Left colon (tissue), 2 donors: ENCODE measurements around the gene MAP4K2. TPM values are rescaled to one million over a fixed set of nuclear protein-coding genes. Genes with fewer than 3 reads are reported as not detected.

Experiments used
- ATAC-seq: fragments of 200-7000 bp; cut with Tn5 transposase; one replicate; pipeline ENCODE4 v1.9.1; 2020; ENCODE audit warnings: mild to moderate bottlenecking, moderate library complexity
- DNase-seq, 2 donors: peaks; one replicate each; pipeline ENCODE4 v3.0.0-alpha.2; 2020
- intact Hi-C, 2 donors: fragments of 100-400 bp; cut with DNase I in 1 of 2; cut with micrococcal nuclease in 1 of 2; formaldehyde crosslinking; loops; one replicate each; pipeline versions ENCODE4 v1.11.2 to v1.14.0; 2022; cut with DNase I, micrococcal nuclease
- total RNA-seq, 2 donors: library from RNA; stranded (reverse); fragmentation: NEBNext Ultra II Directional; extraction: Animal tissue kit (Norgen Biotek cat#: 25700); gene quantifications; one replicate each; pipeline ENCODE4 v1.2.1, GENCODE V29; 2021
- donor health status: DM: no; HTN: no; CAD: no.
- donor health status: DM: yes; HTN: yes; CAD: no.

MAP4K2 gene
- total RNA-seq, 2 donors from 2014 or later, result 7.3 to 13.9 TPM

DNA sequence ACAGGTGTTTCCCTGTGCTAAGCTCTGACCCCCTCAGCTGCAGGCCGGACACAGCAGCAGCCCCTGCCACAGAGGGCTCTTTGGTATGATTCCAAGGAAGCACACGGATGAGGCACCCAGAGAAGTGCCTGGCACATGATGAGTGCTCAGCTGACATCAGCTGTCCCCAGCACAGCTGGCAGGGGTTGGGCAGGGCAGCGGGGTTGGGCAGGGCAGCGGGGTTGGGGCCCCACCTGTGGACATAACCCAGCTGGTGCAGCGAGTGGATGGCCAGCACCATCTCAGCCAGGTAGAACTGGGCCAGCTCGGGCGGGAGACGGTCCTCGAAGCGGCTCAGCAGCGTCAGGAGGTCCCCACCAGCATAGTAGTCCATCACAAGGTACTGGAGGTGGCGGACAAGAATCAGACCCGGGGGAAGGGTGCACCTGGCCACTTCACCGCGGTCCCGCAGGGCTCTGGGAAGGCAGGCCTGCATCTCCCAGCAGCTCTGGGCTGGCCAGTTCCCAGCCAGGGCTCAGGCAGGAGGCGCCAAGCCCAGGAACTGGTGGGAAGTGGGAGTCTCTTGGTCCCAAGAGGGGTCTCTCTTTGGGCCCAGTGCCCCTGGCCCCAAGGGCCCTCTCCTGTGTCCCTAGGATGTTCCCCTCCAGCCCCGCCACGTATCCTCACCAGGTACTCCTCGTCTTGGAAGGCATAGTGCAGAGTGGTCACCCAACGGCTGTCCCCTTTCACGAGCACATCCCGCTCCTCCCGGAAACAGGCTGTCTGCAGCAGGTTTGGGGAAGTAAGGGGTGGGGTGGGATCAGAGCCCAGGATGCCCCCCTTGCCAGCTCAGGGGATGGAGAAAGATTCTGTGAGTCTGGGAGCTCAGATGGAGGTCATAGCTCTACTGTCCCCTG, 37.1 kb upstream of the MAP4K2 start:
- intact Hi-C loops, result no loop called here
- no peak for ATAC-seq
- DNase-seq, result no peak

DNA sequence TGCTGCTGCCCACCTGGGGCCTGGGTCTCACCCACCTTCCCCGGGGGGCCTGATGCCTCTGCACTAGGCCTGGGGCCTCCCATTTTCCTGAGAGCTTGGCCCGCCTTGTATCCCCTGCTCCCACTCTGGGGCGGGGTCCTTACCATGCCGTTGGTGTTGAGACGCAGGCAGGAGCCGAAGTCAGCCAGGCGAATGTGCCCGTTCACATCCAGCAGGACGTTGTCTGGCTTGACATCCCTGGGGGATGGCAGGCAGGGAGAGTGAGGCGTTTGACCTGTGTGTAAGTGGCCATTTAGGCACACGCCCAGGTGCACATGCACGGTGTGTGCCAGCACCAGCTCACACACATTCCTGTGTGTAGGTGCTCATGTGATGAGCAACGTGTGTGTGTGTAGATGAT, 36.3 kb upstream of the MAP4K2 start:
- intact Hi-C loops, result no loop called here
- DNase-seq (no peak), ATAC-seq (no peak)

DNA sequence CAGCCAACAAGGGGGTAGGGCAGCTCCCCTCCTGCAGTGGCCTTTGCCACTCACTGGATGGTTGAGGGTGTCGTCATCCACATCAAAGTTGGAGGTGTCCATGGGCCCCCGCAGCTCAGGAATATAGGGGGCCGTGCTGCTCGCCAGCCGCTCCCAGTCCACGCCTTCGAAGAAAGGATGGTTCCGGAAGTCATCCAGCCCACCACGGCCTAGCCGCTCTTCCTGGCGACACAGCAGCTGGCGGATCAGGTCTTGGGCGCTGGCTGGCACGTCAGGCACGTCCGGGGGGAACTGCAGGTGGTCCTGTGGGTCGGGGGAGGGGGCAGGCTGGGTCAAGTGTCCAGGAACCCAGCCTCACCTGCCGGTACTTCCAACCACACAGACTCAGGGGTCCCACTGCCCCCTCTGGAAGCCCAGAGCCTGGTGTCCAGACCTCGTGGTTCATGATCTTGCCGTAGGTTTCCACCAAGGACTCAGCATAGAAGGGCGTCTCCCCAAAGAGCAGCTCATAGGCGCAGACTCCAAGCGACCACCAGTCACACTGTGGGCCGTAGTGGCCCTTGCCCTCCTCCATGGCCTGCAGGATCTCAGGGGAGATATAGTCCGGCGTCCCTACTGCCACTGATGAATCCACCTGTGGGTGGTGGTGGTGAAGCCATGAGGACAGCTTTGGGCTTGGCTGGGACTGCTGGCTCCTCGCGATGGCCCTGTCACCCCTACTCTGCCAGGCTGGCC, 35.8 kb upstream of the MAP4K2 start:
- no peak for ATAC-seq
- DNase-seq, result no peak
- intact Hi-C loops, result no loop called here

DNA sequence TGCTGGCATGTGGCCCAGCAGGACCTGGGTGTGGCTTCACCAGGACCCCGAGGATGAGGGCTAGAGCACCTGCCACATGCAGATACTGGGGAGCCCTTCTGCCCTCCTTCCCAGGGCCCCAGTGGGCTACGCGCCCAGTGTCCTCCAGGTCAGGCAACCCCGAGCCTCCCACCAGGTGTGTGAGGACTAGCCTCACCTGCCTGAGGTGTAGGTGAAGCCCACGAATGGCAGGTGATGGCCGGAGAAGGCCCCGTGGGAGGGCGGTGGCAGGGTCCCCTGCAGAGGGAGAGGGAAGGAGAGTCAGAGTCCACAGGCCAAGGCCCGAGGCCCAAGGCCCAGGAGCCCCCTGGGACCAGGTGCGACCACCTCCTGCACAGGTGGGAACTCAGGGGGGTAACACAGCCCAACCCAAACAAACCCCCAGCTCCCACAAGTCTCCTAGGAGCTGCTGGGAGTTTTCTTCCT, 34.9 kb upstream of the MAP4K2 start:
- intact Hi-C loops, result no loop called here
- no peak for ATAC-seq
- DNase-seq, result no peak

DNA sequence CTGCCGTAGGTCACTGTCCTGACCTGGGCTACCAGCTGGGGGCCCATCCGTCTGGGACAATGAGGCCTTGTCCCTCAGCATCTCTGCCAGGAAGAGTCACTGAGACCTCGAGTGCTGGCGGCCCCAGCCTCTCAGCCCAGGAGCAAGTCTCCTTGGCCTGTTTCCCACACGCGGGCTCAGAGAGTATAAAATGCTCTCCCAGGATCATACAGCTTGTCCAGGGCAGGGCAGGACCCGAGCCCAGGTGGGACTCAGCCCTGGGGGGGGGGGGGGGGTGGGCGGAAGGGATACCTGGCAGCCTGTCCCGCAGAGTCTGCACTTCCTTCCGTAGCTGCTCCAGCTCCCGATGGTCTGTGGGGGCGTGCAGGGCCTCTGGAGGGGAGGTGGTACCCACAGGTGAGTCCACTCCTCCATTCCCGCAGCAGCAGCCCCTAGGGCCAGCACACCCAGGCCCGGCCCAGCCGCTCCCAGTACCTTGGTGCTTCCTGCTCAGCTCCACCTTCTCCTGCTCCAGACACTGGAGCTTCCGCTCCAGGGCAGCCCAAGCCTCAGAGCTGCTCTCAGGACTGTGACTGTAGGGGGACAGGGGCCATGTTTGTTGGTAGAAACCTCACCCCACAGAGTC, 33.5 kb upstream of the MAP4K2 start:
- DNase-seq (no peak), ATAC-seq (no peak)
- intact Hi-C loops, result no loop called here

DNA sequence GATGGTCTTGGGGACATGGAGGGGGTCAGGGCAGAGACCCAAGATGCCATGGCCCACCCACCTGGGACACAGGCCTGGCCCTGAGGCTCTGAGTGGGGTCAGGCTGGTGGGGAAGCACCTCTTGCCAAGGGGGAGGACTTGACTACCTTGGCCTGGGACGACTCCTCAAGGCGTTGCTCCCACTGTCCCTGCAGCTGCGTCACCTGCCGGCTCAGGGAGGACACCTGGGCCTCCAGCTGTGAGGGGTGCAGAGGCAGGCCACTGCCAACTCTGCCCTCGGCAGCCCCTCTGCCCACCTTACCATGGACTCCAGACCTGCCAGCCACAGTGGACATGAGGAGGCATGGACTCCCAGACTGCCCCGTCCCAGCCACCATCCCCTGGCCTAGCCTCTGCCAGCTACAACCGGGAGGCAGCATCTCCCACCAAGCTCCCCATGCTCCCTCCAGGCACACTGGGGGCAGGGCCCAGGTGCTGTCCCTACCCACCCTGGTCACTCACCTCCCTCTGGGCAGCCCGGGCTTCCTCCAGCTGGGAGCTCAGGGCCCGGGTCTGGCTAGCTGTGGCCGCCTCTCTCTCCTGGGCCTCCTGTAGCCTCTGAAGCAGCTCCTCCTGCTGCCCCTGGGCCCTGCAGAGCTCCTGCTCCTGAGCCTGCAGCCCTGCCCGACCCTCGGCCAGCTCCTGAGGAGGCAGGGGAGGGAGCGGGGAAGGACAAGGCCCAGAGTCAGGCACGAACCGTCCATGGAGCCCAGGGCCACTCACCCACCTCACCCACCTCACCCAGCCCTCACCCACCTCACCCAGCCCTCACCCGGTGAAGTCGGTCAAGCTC, 32.8 kb upstream of the MAP4K2 start:
- DNase-seq (no peak), ATAC-seq (peak; percentile 3)
- intact Hi-C loops, result no loop called here

DNA sequence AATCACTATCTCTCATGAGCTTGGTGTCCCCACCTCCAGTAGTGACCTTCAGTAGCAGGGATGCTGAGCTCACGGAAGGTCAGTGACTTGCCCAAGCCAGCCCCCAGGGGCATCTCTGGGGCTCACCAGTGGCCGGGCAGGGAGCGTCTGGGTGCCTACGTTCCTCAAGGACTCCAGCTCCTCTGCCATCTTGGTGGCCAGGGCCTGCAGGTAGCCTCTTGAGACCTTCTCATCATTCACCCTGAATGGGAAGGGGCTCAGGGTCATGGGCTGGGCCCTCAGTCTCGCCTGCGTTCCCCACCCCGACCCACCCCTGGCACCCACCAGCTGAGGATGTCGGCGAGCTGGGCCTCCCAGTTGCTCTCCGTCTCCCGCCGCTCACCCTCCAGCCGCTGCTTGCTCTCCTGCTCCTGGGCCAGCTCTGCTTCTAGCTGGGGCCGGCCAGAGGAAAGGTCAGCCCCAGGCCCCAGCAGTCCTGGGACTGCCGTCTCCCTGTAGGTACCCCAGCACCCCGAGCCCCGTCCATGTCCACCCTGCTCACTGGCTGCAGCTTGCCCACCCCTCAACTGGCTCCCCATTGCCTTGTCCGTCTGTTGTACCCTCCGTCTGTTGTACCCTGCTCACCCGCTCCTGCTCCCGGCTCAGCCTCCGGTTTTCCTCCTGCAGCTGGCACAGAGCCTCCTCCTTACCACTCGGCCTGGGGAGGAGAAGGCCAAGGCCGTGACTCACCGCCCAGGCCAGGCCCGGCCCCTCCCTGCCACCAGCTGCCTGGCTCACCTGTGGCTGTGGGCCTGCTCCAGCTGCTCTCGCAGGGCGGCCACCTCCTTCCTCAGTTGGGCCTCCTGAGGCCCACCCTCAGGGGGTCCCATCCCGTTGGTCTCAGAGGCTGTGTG, 32.0 kb upstream of the MAP4K2 start:
- ATAC-seq, result peak; percentile 76
- intact Hi-C loops, result no loop called here
- DNase-seq, result peak in 1 of 2 donors; percentile 66

DNA sequence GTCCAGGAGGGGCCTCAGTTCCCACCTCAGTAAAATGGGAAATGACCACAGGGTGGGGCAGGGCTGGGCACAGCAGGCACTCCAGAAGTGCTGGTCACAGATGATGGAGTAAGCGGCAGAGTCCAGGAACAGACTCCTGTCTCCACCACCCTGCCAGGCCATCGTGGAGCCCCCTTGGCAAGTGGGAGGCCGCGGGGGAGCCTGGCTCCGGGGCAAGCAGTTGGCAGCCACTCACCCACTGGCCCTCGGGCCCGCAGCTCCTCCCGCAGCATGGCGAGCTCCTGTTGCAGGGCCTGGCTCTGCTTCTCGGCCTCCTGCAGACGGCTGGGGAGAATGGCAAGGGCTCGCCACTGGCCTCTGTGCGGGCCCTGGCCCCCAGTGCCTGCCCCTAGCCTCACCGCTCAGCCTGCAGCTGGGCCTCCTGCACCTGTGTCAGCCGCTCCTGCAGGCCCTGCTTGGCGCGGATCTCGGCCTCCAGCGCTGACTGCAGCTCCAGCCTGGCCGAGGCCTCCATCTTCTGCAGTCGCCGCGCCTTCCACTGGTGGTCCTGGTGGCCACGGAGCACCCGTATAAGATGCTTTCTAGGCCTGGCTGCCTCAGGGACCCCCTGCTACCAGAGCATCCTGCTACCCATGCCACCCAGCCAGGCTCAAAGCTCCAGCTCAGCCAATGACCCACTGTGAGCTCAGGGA, 31.2 kb upstream of the MAP4K2 start:
- intact Hi-C loops, result no loop called here
- no peak for DNase-seq

DNA sequence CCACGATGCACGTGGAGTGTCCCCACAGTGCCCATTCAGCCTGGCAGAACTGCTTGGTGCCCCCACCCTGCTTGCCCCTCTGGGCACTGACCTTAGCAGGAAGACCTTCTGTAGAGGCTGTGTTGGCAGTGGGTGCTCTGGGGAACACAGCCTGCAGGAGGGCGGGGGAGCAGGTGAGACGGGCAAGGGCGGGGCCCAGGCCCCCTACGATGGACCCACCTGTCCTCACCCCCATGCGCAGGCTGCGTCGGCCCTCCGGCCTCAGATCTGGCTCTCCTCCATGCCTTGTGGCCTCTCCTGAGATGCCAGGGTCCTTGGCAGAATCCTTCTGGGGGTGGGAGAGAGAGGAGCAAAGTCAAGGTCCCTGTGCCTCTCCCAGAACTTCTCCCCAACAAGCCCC, 30.5 kb upstream of the MAP4K2 start:
- no peak for DNase-seq
- no peak for ATAC-seq
- intact Hi-C loops, result no loop called here

More for the DNA sequence above, 31.2 kb upstream of the MAP4K2 start:
- ATAC-seq, result no peak

DNA sequence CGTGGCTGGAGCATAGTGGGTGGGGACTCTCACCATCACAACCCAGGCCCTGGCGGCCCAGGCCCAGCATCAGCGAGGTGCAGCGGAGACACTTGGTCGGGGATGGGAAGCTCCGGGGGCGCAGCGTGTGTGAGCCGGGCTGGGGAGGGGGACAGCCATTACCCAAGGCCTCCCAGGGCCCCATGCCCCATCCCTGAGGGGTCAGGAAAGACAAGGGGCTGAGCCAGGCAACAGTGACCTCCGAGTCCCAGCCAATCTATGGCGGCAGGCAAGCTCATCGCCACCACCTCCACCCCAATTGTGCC, 30.1 kb upstream of the MAP4K2 start:
- intact Hi-C loops, result no loop called here
- ATAC-seq, result no peak
- DNase-seq, result no peak

DNA sequence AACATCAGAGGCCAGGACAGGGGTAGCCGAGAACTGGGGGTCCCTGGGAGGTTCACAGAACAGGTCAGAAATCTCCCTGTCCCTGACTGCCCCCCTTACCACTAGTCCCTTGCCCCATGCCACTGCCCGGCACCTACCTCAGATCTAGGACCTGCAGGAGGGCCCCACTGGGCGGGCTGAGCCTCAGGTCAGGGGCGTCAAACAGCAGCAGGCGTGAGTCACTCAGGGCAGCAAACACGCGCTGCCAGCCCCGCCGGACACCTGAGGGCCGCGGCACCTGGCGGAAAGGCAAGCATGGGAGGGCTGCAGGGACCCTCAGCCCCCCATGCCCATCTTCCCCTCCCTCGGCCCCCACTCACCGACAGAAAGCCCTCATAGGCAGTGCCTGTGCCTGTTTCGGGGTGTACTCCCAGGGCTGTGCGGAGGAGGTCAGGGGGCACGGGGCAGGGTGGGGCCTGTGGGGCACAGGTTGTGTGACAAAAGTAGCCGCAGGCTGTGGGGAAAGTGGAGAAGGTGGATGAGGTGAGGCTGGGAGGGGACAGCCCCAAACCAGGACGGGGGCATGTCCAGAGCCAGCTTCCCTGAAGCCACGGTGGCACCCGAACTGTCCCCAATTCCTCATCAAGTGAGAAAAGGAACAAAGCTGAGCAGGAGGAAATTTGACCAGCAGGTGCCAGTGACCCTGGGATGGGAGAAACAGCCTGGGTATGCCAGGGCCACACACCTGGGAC, 29.6 kb upstream of the MAP4K2 start:
- DNase-seq, result no peak
- no peak for ATAC-seq
- intact Hi-C loops, result no loop called here

DNA sequence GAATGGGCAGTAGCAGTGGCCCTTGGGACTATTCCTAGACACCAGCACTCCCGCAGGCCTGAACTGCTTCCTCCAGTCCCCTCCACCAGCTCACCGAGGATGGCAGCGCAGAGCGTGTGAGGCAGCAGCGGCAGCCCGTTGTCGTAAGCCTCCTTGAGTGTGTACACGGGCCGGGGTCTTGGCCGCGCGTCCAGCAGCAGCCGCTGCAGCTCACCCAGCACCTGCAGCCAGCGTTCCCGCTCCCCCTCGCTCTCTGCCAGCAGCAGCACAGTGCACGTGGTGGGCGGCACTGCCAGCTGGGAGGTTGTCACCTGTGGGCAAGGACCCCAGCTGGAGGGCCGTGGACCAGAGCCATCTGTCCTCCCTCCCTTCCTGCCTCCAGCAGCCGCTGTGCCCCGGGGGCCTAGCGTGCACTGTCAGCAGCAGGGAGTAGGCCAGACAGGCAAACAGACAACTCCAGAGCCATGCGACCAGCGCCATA, 28.4 kb upstream of the MAP4K2 start:
- DNase-seq, result no peak
- no peak for ATAC-seq
- intact Hi-C loops, result no loop called here

DNA sequence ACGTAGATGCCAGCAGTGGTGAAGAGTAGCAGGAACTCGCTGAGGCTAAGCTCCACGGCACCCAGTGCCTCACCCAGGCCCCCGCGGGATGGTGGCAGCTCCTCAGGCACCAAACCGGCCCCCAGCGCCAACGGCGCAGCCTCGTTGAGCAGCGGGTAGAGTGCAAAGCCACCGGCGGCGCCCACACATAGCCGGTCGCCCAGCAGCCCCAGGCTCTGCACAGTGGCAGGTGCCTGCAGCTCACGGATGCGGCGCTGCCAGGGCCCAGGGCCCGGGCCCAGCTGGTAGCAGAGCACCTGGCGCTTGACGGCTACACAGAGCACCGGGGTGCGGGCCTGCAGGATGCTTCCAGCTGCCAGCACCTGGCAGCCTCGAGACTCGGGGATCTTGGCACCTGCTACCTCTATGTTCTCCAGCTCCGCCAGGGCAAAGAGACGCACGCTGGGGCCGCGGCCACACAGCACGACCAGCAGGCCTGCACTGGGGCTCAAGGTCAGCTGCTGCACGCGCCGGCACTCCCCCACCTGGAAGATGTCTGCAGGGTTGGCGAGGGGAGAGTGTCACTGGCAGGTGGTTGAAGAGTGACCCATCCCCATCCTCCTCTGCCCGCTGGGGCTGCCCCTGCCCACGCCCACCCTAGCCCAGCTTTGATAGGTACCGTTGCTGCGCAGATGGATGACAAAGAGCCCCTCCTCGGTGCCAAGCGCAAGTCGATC, 26.7 kb upstream of the MAP4K2 start:
- intact Hi-C loops, result no loop called here
- no peak for ATAC-seq
- no peak for DNase-seq

DNA sequence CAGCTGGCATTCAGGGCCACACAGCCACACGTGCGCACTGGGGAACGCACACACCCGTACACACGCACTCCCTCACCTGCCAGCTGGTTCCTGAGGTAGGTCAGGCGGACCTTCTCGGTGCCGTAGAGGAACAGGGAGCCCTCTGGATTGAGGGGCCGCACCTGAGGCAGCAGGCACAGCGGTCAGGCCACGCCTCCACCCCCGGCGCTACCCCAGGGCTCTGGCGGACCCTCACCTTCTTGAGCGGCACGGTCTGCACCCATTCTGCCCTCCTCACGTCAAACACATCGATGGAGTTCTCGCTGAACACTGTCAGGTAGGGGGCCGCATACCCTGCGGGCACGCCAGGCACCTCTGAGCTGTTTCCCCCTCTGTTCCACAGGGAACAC, 24.4 kb upstream of the MAP4K2 start:
- ATAC-seq (no peak), DNase-seq (no peak)
- intact Hi-C loops, result no loop called here

DNA sequence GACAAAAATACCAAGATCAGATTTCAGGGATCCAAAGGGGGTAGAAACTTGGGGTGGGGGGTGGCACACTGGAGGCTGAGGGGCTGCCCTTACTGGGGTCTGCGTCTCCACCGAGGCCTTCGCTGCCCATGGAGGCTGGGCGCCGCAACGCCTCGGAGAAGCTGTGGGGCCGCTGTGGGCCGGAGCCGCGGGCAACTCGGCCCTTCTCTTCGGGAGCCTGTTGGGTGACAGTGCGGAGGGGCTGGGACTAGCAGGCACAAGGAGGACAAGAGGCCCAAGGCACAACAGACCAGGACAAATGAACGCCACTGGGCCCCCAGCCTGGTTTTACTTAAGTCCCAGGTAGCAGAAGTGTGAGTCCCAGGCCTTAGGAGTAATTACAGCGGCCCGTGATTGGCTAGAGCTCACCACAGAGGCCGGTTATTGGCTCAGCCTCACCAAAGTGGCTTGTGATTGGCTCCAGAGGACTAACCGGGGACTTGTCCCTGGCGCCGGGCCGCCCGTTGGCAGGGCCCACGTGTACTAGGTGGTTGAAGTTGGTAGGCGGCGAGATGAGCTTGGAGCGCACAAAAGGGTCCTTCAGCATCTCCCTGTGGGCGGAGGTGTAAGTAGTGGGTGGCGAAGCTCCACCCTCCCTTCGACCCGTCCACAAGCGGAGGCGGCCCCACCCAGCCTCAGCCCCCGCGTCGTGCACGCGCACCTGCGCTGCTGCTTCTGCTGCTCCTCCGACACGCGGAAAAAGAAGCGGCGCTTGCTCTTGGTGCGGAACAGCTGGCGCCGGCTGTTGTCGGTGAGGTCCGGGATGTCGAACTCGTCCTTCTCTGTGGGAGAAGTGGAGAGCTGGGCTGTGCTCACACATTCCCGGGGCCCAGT, 23.8 kb upstream of the MAP4K2 start:
- DNase-seq, result no peak
- intact Hi-C loops, result no loop called here
- ATAC-seq, result no peak
